ENCODE data around the gene JAK1. TPM values are rescaled to one million over a fixed set of nuclear protein-coding genes. Genes with fewer than 3 reads are reported as not detected.

The JAK1 gene
- total RNA-seq, 1 donor from 2014 or later: 27.7 TPM

GRCh38 chr1:64866689-64867088 is 99.7 kb downstream of the JAK1 start:
- no peak for DNase-seq (ENCODE audit: low read depth, low spot score)
- no peak for TF ChIP-seq CTCF (conservative IDR thresholded peaks at IDR 0.05)
- Mint-ChIP-seq H3K36me3 (ENCODE audit: low read depth) (peaks cover 21% of the 10 kb centered on the region), H3K4me3 (no peak overlapping the region), H3K4me1 (peaks cover 8% of the 10 kb centered on the region), H3K27me3 (ENCODE audit: low read depth) (no peaks in the 10 kb centered on the region), H3K27ac (ENCODE audit: unreplicated experiment) (no peak overlapping the region), H3K9me3 (no peaks in the 10 kb centered on the region)

GRCh38 chr1:64865105-64865757 is 101.1 kb downstream of the JAK1 start:
- Mint-ChIP-seq H3K4me1 (peaks cover 16% of the 10 kb centered on the region), H3K4me3 (no peak overlapping the region), H3K27me3 (ENCODE audit: low read depth) (no peaks in the 10 kb centered on the region), H3K36me3 (ENCODE audit: low read depth) (peaks cover 17% of the 10 kb centered on the region), H3K27ac (ENCODE audit: unreplicated experiment) (peak overlapping the region; percentile 46), H3K9me3 (no peaks in the 10 kb centered on the region)
- DNase-seq (ENCODE audit: low read depth, low spot score): no peak
- no peak for TF ChIP-seq CTCF (conservative IDR thresholded peaks at IDR 0.05)

GRCh38 chr1:64864018-64864940 is 102.1 kb downstream of the JAK1 start:
- peak overlapping the region; percentile 71 for H3K27ac Mint-ChIP-seq (ENCODE audit: unreplicated experiment)
- no peak for TF ChIP-seq CTCF (conservative IDR thresholded peaks at IDR 0.05)
- peaks cover 17% of the 10 kb centered on the region for H3K36me3 Mint-ChIP-seq (ENCODE audit: low read depth)
- DNase-seq (ENCODE audit: low read depth, low spot score): no peak
- H3K9me3 Mint-ChIP-seq: no peaks in the 10 kb centered on the region
- no peaks in the 10 kb centered on the region for H3K27me3 Mint-ChIP-seq (ENCODE audit: low read depth)
- H3K4me3 Mint-ChIP-seq: no peak overlapping the region
- peaks cover 16% of the 10 kb centered on the region for H3K4me1 Mint-ChIP-seq

GRCh38 chr1:64861611-64862010 is 104.7 kb downstream of the JAK1 start:
- Mint-ChIP-seq H3K4me3 (no peak overlapping the region), H3K27me3 (ENCODE audit: low read depth) (no peaks in the 10 kb centered on the region), H3K9me3 (no peaks in the 10 kb centered on the region), H3K27ac (ENCODE audit: unreplicated experiment) (no peak overlapping the region), H3K36me3 (ENCODE audit: low read depth) (peaks cover 14% of the 10 kb centered on the region), H3K4me1 (peaks cover 16% of the 10 kb centered on the region)
- DNase-seq (ENCODE audit: low read depth, low spot score): no peak
- no peak for TF ChIP-seq CTCF (conservative IDR thresholded peaks at IDR 0.05)

DNA sequence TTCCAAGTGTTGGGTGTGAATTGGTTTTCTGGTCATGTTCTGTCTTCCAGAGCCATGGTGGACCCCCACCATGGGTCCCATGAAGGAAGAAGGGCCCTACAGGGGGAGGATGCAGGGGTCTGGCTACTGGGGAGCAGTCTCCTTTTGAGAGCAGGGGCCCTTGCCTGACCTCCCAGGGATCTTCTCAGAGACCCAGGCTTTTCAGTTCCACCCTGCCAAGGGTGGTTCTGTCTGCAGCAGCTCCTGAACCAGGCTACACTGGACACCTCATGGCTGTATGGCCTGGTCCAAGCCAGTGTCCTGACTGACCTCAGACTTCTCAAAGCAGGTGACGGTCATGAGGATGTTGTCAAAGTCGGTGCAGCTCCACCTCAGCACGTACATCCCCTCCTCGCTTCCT is 109.0 kb downstream of the JAK1 start:
- H3K27me3 Mint-ChIP-seq (ENCODE audit: low read depth): no peaks in the 10 kb centered on the region
- peaks cover 9% of the 10 kb centered on the region for H3K4me1 Mint-ChIP-seq
- H3K9me3 Mint-ChIP-seq: no peaks in the 10 kb centered on the region
- no peak for DNase-seq (ENCODE audit: low read depth, low spot score)
- no peak for TF ChIP-seq CTCF (conservative IDR thresholded peaks at IDR 0.05)
- H3K4me3 Mint-ChIP-seq: no peak overlapping the region
- no peak overlapping the region for H3K27ac Mint-ChIP-seq (ENCODE audit: unreplicated experiment)
- H3K36me3 Mint-ChIP-seq (ENCODE audit: low read depth): peaks cover 9% of the 10 kb centered on the region
